Measurements from ENCODE around the gene NAALADL2.

Gene NAALADL2

GRCh38 chr3:174960898-174961297, 101.8 kb downstream of the NAALADL2 start:
- no peak for DNase-seq (ENCODE audit: low read depth in 2 of 2)

GRCh38 chr3:174973465-174973864, 114.3 kb downstream of the NAALADL2 start:
- no peak for DNase-seq (ENCODE audit: low read depth in 2 of 2)

GRCh38 chr3:174986685-174987084, 127.6 kb downstream of the NAALADL2 start:
- no peak for DNase-seq (ENCODE audit: low read depth in 2 of 2)

GRCh38 chr3:175001091-175001490, 142.0 kb downstream of the NAALADL2 start:
- DNase-seq (ENCODE audit: low read depth in 2 of 2): no peak

GRCh38 chr3:175002732-175003143, 143.6 kb downstream of the NAALADL2 start:
- DNase-seq (ENCODE audit: low read depth in 2 of 2): no peak

- no peak for DNase-seq (ENCODE audit: low read depth in 2 of 2)
Observed at GRCh38 chr3:175003590-175003989, 144.5 kb downstream of the NAALADL2 start.

- no peak for DNase-seq (ENCODE audit: low read depth in 2 of 2)
Observed at GRCh38 chr3:175005193-175005592, 146.1 kb downstream of the NAALADL2 start.

GRCh38 chr3:175005881-175006280, 146.7 kb downstream of the NAALADL2 start:
- no peak for DNase-seq (ENCODE audit: low read depth in 2 of 2)

- no peak for DNase-seq (ENCODE audit: low read depth in 2 of 2)
Observed at GRCh38 chr3:175007306-175007705, 148.2 kb downstream of the NAALADL2 start.

- no peak for DNase-seq (ENCODE audit: low read depth in 2 of 2)
Observed at GRCh38 chr3:175009295-175009694, 150.2 kb downstream of the NAALADL2 start.

GRCh38 chr3:175015056-175015635, 156.0 kb downstream of the NAALADL2 start:
- DNase-seq (ENCODE audit: low read depth in 2 of 2): no peak

- DNase-seq (ENCODE audit: low read depth in 2 of 2): no peak
Observed at GRCh38 chr3:175018946-175019727, 160.0 kb downstream of the NAALADL2 start.

GRCh38 chr3:175020101-175020500, 161.0 kb downstream of the NAALADL2 start:
- no peak for DNase-seq (ENCODE audit: low read depth in 2 of 2)

GRCh38 chr3:175029828-175030227, 170.7 kb downstream of the NAALADL2 start:
- DNase-seq (ENCODE audit: low read depth in 2 of 2): no peak

GRCh38 chr3:175039875-175040274, 180.7 kb downstream of the NAALADL2 start:
- no peak for DNase-seq (ENCODE audit: low read depth in 2 of 2)

GRCh38 chr3:175041369-175041768, 182.2 kb downstream of the NAALADL2 start:
- DNase-seq (ENCODE audit: low read depth in 2 of 2): no peak

GRCh38 chr3:175046601-175047000, 187.5 kb downstream of the NAALADL2 start:
- DNase-seq (ENCODE audit: low read depth in 2 of 2): no peak

- no peak for DNase-seq (ENCODE audit: low read depth in 2 of 2)
Observed at GRCh38 chr3:175047786-175048185, 188.7 kb downstream of the NAALADL2 start.

GRCh38 chr3:175057401-175057800, 198.3 kb downstream of the NAALADL2 start:
- DNase-seq (ENCODE audit: low read depth in 2 of 2): no peak

GRCh38 chr3:175059788-175060187, 200.7 kb downstream of the NAALADL2 start:
- DNase-seq (ENCODE audit: low read depth in 2 of 2): no peak

GRCh38 chr3:175065497-175065896, 206.4 kb downstream of the NAALADL2 start:
- DNase-seq (ENCODE audit: low read depth in 2 of 2): no peak

- DNase-seq (ENCODE audit: low read depth in 2 of 2): no peak
Observed at GRCh38 chr3:175066617-175067415, 207.7 kb downstream of the NAALADL2 start.

GRCh38 chr3:175068587-175068986, 209.5 kb downstream of the NAALADL2 start:
- no peak for DNase-seq (ENCODE audit: low read depth in 2 of 2)
